GM19468 (cell line): ENCODE measurements around the gene OAF.
"Not testable (repeated sequence)": the region's sequence is repeated elsewhere in the genome, so short reads cannot be mapped to it uniquely, and the experiment has no call there.

ENCODE experiments used
- ATAC-seq: cut with Tn5 transposase; IDR thresholded peaks from one replicate; pipeline ENCODE4 v1.9.1; 2021; ENCODE audit warnings: mild to moderate bottlenecking, moderate library complexity, moderate number of reproducible peaks; ENCODE audit not compliant: unreplicated experiment; ENCODE audit errors: extremely low read depth

Gene OAF

DNA sequence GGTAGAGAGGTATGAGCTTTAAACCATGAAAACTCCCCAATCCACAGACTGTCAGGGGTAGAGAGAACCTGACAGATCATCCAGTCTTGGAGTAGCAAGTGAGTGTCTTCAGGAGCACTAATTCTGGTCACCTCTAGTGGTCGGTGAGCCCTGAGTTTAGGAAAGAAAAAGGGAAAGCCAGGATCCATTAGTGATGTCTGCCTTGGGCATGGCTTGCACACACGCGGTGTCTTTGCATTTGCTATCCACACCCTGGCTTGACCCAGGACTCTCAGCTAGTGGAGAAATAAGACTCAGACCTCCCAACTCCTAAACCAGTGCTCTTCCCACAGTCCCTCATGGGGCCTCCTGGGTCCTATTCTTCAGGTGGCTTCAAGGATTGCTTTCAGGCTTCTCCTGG, 48.4 kb downstream of the OAF start:
- ATAC-seq, result no peak

DNA sequence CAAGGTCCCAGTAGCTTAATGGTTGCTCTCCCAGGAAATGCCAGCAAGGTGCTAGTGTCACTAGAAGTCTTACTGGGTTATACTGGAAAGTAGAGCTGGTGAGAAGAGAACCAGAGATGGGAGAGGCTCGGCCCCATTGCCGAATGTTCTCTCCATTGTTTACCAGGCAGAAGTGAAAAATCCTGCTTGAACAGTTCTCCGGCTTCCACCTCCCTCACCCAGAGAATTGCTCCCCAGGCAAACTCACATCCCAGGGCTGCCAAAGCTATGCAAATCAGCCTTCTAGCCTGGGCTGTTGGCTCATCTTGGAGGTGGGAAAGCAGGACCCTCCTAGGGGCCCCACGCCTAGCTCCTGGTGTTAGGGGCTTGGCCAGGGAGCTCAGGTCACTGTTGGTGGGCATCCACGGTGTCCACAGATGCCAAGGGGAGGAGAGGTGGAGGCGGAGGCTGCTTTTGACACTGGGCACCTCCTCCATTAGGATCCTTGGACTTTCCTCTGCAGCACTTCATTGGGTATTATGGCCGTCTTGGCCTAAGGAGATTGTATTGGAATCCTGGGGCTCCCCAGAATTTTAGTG, 49.2 kb downstream of the OAF start:
- no peak for ATAC-seq

DNA sequence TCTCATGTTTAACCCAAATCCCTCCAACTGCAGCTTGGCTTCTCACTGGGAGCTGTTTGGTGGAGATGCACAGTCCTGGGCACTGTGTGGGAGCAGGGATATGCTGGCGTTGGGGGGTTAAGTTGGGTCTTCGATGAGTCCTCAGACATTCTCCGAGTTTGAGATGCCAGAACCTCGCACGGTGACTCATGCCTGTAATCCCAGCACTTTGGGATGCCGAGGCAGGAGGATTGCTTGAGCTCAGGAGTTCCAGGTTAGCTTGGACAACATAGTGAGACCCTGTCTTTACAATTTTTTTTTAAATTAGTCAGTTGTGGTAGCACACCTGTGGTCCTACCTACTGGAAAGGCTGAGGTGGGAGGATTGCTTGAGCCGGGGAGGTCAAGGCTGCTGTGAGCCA, 49.8 kb downstream of the OAF start:
- ATAC-seq, result no peak

DNA sequence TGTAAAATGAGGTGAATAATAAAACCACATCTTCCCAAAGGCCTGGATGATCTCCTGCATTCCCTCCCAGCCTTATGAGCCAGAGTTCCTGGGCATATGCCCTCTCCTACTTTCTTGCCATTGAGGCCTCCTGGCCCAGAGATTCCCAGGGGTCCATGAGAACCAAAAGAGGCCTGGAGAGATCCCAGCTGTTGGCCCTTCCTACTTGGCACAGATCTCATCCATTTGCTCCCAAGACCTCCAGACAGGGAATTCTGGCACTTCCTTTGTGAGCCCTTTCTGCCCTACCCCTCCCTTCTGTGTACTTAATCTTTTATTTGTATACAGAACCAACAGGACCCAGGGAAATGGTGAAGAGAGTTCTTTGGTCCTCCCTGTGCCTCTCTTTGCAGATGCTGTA, 50.5 kb downstream of the OAF start:
- ATAC-seq, result no peak

DNA sequence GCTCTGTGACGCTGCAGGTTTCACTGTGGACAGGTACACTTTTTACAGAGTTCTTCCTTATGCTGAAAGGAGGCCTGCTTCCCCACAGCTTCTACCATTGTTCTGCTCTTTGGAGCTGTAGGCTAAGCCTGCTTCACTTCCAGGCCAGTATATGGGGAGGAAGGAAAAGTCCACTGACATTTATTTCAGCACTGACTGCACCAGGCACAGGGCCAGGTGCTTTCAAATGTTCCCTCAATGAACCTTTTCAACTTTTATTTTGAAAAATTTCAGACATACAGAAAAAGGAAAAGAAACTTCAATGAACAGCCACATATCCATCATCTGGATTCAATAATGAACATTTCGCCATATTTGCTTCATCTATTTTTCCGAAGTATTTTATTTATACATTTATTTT, 51.1 kb downstream of the OAF start:
- ATAC-seq, result no peak

DNA sequence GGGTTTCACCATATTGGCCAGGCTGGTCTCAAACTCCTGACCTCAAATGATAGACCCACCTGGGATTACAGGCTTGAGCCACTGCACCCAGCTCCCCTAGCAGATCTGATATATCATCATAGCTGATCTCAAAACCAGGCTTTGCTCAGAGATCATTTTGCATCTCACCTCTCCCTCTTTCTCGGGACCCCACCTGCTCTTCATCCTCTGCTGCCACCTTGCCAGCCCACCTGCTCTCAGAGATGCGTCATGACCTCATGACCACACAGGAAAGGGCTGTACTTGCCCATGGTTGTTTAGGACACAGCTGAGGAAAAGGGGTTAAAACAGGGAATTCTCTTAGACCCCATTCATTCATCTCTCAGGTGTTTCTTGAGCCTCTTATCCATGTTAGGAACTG, 56.5 kb downstream of the OAF start:
- no peak for ATAC-seq

DNA sequence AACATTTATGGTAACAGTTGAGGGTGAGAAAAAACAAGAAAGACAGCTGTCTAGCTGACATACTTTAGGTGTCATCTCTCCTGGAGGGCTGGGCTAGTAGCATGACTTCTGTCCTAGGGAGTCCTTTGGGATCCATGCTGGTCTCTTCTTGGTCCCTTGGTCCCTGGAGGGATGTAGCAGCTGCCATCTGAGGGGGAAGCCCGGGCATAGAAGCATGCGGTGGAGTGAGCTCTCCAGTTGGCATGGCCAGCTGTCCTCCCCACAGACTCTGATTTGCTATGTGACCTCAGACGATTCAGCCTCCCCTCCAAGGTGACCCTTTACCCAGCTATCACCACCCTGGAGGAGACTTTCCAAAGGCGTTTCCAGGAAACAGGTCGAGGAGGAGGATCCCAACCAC, 57.9 kb downstream of the OAF start:
- ATAC-seq, result no peak

DNA sequence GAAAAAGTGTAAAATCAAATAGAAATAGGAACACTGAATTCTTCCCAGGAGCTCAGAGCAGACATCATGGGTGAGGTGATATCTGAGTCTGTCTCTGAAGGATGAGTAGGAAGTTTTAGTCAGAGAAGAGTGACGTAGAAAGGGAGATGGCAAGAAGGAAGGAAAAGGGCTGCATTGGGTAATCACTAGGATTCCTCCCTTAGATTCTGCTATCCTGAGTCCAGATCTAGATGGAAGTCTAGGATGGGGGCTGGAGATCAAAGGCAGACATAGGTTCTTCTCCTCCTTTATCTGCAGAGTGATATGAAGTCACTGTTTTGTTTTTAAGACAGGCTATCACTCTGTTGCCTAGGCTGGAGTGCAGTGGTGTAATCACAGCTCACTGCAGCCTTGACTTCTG, 59.6 kb downstream of the OAF start:
- no peak for ATAC-seq

DNA sequence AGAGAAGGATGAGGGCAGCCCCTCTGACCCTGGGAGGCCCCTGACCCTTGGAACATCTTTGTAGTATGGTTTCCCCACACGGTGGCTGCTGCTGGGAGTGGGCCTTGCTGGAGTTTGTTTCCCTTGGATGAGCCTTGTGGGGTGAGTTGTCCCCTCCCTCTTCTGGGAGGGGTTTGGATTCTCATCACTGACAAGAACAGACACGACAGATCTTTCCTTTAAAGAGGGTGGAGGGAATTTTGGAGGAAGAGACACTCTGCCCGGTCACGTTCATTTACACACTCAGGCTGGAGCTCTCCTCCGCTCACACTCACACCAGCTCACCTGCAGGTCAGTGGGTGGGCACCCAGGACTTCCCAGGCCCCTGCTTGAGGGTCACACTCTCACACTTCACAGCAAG, 60.8 kb downstream of the OAF start:
- ATAC-seq, result no peak

DNA sequence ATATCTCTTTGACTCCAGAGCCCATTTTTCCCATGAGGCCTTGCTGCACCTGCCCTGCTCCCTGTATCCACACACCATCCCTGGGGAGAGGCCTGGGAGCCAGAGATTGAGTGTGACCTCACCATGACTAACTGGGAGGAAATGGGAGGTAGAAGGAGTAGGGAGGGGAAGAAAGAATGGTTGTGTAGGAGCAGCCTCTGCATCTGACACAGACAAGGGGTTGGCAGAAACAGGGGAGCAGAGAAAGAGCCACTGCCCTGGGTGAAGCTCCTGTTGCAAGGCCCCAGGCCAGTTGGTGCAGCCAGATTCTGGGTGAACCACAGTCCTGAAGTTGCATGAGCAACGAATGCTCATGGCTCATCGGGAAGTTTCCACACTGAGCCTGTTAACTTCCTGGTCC, 61.5 kb downstream of the OAF start:
- no peak for ATAC-seq

DNA sequence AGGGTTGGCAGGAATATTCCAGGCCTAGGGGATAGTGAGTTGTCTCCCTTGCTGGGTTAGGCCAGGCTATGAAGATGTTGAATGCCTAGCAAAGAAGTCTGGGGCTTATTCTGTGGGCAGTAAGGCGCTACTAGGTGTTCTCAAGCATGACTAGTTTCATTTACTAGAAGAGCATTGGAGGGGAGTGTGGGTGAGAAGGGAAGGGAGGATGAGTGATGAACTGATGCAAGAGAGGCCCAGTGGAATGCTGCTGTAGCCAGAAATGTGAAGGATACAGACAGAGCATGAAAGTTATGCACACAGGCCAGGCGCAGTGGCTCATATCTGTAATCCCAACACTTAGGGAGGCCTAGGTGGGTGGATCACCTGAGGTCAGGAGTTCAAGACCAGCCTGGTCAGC, 62.6 kb downstream of the OAF start:
- ATAC-seq, result no peak

DNA sequence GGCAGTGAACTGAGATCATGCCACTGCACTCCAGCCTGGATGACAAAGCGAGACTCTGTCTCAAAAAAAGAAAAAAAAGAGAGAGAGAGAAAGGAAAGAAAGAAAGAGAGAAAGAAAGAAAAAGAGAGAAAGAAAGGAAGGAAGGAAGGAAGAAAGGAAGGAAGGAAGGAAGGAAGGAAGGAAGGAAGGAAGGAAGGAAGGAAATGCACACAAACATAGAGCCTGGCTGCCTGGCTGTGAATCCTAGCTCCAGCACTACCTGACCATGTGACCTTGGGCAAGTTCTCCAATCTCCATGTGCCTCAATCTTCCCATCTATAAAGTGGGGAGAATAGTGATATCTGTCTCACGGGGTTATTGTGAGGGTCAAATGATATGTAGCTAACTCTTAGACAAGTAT, 63.1 kb downstream of the OAF start:
- not testable (repeated sequence) for ATAC-seq

DNA sequence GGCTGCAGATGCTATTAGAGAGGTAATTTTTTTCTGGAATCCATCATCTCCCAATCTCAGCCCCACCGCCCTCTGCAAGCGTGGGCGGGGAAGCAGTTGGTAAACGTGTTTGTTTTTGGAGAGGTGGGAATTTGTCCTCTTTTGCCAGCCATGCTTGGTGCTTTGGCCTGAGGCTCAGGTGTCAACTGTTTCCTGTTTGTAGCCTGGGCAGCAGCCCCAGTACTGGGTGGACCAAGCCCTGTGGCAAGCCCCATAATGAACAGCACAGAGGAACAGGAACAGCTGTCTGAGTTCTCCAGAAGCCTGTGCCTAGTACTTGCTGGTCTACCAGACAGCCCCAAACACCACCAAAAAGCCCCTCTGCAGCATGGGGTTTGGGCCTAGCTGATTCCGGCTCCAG, 68.7 kb downstream of the OAF start:
- ATAC-seq, result no peak
